Stimulated activated CD8-positive, alpha-beta memory T cell treated with anti-CD3 and anti-CD28 coated beads, Interleukin-4, amount 100 ng/mL, for 1 hour (primary cell): ENCODE results near the gene NFIC.

Experiments used
- DNase-seq, 2 donors: peaks; one replicate each; pipeline ENCODE4 v3.0.0-alpha.2; 2020; ENCODE audit warnings: low read depth in 2 of 2, low spot score in 1 of 2

Gene NFIC

DNA sequence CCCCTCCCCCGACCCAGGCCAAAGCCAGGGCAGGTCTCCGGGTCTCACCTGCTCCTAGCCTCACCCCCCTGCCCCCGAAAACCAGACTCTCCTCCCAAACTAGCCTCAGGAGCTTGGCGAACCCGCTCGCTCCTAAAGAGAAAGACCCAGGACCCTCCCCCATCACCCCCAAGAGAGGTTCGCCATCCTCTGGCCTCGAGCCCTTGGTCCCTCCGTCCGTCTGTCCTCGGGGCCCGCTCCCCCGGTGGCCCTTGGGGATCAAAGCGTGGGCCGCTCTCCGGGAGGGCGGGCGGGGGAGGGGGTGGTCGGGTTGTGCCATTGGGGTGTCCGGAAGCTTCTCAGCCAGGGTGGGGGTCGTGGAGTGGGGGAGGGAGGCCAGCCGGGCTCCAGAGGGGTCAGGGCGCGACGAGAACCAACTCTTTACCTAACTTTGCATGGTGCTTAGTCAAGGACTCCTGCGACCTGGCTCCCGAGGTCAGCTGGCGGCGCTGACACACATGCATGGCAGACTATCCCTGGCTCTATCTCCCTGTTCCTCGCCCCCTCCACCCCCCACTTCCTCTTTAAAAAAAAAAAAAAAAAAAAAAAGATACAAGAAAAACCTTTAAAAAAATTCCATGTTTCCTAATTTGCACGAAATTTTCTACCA, 98.3 kb downstream of the NFIC start:
- DNase-seq: no peak

DNA sequence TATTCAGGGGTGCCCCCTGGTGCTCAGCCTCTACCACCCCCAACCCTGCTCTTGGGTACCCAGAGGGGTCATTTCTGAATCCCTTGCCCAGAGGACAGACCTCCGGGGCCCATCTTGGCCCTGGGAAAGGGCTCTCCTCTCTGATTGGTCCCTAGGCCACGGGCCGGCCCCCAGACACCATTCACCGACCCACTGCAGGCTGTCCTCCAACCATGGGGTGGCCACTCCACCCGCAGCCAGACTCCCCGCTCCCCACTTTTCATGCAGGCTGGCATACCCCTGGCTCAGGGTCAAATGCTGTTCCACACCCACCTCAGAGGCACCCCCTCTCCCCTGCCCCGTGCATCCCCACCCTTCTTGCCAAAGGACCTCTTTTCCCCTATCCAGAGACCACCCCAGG, 99.2 kb downstream of the NFIC start:
- DNase-seq: no peak

DNA sequence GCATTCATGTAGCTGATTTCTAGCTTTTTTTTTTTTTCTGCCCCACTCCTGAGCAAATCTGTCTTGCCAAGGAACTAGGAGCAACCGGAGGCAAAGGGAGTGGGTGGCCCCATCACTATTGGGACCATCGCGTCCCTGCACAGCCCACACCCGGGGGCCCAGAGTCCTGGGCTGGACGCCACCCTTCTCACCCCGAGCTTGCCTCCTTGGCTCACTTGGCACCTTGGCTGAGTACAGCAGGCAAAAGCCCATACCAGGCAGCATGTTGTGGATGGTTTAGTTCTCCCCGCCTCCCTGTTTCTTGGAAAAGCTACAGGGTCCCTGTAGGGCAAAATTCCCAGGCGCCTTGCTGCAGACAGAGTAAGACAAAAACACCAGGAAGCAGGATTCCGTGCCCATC, 100.3 kb downstream of the NFIC start:
- no peak for DNase-seq

DNA sequence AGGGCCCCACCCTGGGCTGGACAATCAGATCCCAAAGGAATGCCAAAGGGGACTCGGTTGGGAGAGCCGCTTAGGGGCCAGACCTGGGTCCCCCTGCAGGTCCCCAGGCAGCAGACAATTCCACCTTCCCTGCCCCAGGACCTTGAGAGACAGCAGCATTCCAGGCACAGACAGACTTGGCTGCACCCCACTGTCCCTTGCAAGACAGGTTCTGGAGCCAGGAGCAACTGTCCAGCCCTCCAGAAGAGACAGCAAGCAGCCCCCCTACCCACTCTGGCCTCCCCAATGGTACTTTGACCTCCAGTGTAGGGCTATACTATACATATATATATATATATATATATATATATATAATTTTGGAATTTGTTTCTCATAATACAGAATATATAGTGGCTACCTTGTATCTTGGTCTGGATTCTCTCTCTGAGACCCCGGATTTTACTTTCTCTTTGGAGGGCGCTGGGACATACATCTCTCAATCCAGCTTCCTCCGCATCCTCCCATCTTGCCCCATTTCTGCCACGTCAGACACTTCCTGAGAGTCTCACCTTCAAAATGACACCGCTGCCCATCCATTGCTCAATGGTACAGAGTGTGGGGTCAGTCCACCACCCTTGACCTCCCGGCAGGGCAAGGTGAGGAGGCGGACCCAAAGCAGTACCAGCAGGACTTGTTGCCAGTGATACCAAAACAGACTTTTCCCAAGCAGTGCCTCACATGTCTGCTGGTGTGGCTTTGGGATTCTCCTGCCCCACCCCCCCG, 101.2 kb downstream of the NFIC start:
- no peak for DNase-seq

DNA sequence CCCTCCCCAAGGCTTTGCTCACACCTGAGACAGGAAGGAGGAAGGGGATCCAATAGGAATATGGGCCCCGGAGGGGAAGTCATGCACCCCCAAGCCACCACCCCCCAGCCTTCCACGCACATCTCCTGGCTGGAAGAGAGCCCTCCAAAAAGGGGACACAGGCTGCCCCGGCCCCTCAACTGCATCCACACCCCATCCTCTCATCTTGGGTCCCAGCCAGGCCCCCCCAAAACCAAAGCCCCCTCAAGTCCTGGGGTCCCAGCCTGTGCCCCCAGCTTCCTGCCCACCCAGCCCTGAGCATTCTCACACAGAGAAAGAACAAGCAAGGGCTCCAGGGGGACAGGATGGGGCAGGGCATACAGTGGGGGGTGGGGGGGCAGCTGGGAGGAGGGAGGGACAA, 101.8 kb downstream of the NFIC start:
- no peak for DNase-seq

DNA sequence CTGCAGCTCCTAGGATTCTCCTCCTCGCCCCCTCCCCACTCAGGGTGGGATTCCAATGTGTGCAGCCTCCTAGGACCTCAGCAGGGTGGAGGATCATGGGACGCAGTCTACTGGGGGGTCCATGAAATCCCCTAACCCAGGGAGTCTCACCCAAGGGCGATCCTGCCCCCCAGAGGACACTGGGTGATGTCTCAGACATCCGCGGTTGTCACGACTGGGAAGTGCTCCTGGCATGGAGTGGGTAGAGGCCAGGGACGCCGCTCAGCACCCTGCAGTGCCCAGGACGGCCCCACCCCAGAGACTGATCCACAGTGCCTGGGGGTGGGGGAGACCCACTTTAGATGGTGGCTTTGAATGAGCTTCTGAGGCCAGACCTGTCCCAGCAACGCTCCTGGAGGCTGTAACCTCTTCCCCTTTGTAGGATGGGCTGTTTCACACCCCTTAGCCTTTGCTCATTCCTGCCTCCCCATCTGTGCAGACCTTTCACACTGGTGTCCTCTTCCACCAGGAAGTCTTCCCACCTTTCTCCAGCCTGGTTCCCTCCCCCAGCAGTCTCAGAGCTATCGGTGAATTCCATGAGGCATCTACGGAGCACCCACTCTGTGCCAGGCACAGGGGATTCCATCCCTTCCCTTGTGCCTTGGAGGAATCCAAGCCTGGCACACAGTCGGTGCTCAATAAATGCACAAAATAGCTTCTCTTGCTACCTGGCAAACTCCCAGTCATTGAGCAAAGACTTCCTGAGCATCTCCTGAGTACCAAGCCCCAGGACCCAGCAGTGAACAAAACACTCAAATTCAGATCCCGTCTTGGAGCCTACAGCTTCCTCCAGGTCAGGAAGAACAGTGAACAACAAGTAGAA, 103.5 kb downstream of the NFIC start:
- DNase-seq: no peak

DNA sequence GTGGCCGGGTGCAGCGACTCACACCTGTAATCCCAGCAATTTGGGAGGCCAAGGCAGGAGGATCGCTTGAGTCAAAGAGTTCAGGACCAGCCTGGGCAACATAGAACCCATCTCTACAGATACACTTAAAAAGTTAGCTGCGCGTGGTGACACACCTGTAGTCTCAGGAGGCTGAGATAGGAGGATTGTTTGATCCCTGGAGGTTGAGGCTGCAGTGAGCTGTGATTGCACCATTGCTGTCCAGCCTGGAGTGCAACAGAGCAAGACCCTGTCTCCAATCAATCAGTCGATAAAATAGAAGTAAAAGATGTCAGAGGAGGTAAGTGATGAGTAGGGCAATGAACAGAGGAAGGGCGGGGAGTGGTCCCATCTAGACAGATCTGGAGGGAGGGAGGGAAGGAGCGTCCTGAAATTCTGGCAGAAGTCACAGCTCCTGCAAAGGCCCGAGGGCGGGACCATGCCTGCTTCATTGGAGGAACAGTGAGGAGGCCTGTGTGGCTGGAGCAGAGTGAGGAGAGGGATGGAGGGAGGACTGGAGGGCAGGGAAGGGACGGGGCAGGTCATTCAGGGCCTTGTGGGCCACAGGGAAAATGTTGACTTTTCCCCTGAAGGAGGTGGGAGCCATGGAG, 104.2 kb downstream of the NFIC start:
- DNase-seq: no peak

DNA sequence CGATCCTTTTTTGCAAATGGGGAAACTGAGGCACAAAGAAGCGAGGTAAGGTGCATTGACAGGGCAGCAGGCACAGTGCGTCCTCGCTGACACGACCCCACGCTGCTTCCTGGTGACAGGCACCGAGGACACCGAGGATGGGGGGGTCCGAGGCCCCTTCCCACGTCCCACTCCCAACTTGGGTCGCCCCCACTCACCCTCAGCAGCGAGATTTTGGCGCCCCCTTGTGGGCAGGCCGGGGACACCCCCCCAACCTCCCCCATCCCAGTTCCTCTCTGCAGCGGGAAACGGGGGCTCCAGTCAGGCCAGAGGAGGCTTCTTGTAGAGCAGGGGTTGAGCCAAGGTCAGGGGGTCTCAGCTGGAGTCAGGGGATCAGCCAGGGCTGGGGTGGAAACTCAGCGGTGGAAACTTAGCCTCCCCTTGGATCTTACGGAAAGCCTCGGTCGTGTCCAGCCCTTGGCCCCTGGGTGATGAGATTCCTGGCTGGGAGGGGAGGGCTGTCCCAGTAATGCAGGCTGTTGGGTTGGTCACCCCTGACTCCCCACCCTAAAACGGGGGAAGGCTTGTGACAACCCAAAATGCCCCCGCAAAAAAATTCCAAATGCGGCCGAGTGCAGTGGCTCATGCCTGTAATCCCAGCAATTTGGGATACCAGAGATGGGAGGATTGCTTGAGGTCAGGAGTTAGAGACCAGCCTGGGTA, 105.7 kb downstream of the NFIC start:
- no peak for DNase-seq

DNA sequence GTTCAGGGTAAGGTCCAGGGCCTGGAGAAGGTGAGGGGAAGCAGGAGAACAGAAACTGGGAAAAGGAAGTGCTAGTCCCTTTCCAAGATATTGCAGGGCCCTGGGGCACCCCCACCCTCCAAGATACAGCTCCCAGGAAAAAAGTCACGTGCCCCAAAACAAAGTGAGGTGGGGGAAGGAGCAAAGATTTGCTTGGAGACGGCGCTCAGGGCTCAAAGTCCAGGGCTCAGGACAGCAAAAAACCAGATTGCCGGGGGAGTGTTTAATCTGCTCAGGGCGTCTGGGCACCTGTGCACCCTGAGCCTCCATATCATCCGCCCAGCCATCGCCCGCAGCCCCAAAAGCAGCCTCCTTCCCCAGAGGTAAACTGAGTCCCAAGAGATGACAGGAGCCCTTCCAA, 107.6 kb downstream of the NFIC start:
- DNase-seq: no peak

DNA sequence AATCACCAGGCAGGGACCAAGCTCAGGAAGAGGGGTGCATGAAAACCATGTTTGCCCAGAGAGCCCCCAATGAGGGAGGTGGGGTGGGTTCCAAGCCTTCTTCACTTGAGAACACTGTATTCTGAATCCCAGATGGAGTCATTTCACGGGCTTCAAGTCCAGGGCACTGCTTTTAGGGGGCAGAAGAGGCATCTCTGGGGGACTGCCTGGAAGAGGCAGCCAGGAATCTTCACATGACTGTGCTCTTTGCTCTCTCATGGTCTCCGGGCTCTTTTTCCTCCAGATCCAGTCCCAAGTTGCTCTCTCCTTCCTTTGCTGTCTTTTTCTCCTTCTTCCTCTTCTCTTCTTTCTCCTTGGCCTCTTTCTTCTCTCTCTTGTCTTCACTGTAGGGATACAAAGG, 108.2 kb downstream of the NFIC start:
- DNase-seq: no peak

DNA sequence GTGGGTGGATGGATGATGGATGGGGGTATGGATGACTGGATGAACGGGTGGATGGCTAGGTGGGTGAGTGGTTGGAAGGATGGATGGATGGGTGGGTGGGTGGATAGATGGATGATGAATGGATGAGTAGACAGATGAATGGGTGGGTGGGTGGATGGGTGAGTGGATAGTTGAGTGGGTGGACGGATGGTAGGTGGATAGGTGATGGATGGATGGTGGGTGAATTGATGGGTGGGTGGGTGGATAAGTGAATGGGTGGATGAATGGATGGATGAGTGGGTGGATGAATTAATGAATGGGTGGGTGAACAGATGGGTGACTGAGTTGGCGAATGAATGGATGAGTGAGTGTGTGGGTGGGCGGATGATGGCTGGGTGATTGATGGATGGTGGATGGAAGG, 109.1 kb downstream of the NFIC start:
- no peak for DNase-seq

DNA sequence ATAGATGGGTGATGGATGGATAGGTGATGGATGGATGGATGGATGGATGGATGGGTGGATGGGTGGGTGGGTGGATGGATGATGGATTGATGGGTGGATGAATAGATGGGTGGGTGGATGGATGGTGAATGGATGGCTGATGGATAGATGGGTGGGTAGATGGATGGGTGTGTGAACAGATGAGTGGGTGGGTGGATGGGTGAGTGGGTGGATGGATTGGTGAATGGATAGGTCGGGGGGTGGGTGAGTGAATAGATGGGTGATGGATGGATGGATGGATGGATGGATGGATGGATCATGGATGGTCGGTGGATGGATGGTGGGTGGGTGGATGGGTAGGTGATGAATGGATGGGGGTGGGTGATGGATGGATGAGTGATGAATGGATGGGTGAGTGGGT, 110.4 kb downstream of the NFIC start:
- no peak for DNase-seq

DNA sequence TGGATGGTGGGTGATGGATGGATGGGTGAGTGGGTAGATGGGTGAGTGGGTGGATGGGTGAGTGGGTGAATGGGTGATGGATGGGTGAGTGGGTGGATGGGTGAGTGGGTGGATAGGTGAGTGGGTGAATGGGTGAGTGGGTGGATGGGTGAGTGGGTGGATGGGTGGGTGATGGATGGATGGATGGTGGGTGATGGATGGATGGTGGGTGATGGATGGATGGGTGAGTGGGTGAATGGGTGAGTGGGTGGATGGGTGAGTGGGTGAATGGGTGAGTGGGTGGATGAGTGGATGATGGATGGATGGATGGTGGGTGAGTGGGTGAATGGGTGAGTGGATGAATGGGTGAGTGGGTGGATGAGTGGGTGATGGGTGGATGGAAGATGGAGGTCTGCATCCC, 111.1 kb downstream of the NFIC start:
- no peak for DNase-seq

DNA sequence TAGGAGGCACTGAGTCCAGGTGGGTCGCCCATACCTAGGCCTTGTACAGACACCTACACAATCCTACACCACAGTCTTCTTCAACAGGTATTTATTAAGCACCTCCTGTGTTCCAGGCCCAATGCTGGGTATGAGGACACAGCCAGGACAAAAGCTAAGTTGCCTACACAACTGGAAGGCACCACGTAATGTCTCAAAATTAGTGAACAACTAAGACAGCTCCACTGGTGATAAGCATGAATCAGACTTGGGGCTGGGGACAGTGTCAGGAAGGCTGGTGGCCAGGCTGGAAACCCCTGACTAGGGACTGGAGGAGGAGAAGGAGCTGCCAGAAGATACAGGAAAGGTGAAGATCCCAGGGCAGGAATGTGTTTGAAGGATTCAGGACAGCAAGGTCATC, 111.6 kb downstream of the NFIC start:
- no peak for DNase-seq

DNA sequence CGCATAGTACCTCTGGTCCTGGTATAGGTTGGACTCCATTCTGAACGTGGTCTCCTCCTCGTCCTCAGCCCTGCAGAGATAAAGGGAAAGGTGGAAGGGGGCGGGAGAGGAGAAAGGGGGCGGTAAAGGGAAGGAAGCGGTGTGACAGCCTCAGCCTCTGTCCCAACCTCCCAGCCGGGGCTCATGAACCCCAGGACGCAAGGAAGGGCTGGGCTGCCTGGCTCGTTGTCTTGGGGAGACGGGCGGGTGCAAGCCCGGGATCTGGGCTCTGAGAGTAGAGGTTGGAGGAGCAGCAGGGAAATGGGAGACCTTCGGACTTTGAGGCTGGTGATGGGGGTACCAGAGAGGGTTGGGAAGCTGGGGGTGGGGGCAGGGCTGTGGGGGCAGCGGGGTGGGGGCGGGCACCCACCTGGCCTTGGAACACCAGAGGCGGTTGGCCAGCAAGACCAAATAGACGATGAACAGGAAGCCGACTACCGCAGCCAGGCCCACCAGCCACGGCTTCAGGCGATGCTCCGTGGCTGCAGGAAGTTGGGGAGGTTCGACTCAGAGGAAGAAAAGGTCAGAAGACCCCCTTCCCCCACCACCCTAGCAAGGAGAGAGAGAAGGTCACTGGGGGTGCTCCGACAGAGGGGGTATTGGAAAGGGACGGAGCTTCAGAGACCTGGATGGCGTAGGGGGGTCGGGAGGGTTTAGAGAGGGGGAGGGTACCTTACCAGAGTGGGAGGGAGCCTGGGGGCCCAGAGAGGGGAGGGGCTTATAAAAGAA, 112.2 kb downstream of the NFIC start:
- DNase-seq: no peak

DNA sequence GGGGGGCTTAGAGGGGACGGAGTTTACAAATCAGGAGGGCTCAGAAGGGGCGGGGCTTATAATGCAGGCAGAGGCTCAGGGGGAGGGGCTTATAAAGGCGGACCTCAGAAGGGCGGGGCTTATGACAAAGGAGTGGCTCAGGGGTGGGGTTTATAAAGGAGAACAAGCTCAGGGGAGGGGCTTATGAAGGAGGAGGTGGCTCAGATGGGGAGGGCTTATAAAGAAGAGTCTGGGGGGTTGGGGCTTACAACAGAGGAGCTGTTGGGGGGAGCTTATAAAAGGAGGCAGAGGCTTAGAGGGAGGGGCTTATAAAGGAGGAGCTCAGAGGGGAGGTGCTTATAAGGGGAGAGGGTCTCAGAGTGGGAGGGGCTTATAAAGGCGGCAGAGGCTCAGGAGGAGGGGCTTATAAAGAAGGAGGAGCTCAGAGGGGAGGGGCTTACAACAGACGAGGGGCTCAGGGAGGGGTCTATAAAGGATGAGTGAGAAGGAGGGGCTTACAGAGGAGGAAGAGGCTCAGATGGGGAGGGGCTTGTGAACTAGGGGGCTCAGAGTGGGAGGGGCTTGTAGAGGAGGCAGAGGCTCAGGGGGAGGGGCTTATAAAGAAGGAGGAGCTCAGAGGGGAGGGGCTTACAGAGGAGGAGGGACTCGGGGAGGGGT, 112.9 kb downstream of the NFIC start:
- no peak for DNase-seq

DNA sequence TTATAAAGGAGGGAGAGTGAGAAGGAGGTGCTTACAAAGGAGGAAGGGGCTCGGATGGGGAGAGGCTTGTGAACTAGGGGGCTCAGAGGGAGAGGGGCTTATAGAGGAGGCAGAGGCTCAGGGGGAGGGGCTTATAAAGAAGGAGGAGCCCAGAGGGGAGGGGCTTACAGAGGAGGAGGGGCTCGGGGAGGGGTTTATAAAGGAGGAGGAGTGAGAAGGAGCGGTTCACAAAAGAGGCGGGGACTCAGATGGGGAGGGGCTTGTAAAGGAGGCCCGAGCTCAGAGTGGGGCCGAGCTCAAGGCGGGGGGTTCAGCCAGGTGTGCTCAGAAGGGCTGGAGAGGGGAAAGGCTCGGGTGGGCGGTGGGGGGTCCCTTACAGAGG, 113.4 kb downstream of the NFIC start:
- DNase-seq: no peak

DNA sequence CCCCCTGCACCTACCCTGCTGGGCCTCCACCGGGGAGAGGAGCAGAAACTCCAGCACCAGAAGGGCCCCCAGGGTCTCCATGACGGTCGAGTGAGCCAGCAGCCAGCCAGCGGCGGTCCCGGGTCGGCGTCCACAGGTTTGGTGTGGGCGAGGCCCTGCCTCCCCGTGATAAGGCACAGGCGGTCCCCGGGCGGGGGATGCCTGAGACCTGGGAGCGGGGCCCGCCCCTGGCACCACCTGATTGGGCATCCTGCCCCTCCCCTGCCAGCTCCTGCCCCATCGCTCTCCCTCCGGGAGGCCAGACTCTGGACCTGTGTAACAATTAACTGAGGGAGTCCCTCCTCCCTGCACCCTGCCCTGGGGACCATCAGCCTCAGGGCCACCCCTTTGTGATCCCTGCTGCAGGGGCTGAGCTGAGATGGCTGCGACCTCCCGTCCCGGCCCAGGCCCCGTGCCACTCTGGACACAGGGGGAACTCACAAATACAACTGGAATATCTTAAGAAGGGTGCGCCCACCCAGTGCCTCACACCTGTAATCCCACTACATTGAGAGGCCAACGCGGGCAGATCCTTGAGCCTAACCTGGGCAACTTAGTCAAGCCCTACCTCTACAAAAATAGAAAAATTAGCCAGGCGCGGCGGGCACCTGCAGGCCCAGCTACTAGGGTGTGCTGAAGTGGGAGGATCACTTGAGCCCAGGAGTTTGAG, 114.2 kb downstream of the NFIC start, which contains the start of gene SMIM24:
SMIM24 (minus strand) TSS at position 143 of the 709 bp plus-strand sequence; CDS start at position 81, 62 bp downstream.
- no peak for DNase-seq
